ENCODE results near the gene ATG9A. TPM values are rescaled to one million over a fixed set of nuclear protein-coding genes. Genes with fewer than 3 reads are reported as not detected.
A peak's percentile ranks its signal among the peaks of the same experiment; 100 is the strongest.

The ATG9A gene
- total RNA-seq, 1 donor from 2014 or later: 48.8 TPM

- Mint-ChIP-seq H3K36me3 (ENCODE audit: low read depth, unreplicated experiment) (peaks cover 18% of the 10 kb centered on the region), H3K4me3 (ENCODE audit: unreplicated experiment) (peak overlapping the region; percentile 86), H3K27ac (ENCODE audit: unreplicated experiment) (no peak overlapping the region), H3K27me3 (ENCODE audit: low read depth, unreplicated experiment) (no peaks in the 10 kb centered on the region), H3K9me3 (ENCODE audit: unreplicated experiment) (peaks cover 1% of the 10 kb centered on the region), H3K4me1 (ENCODE audit: low read depth, unreplicated experiment) (peaks cover 21% of the 10 kb centered on the region)
- Histone ChIP-seq H3K4me1 (ENCODE audit: insufficient read depth, low read length) (peaks cover 26% of the 10 kb centered on the region), H3K9ac (ENCODE audit: low read length) (peak overlapping the region; percentile 87), H2AFZ (ENCODE audit: low read depth, low read length) (no peak overlapping the region), H4K20me1 (ENCODE audit: insufficient read depth, low read length) (peaks cover 35% of the 10 kb centered on the region), H3K4me3 (ENCODE audit: insufficient read depth, low read depth, low read length) (peak overlapping the region; percentile 71), H3K27ac (ENCODE audit: low read depth, low read length) (no peak overlapping the region), H3K79me2 (ENCODE audit: insufficient read depth, low read length) (peaks cover 36% of the 10 kb centered on the region), H3K9me3 (ENCODE audit: insufficient read depth, low read depth, low read length) (no peaks in the 10 kb centered on the region), H3K36me3 (ENCODE audit: insufficient read depth, low read length) (peaks cover 4% of the 10 kb centered on the region), H3K4me2 (ENCODE audit: low read length) (peak overlapping the region; percentile 96), H3K27me3 (ENCODE audit: insufficient read depth, low read length) (no peaks in the 10 kb centered on the region)
- no peak for DNase-seq (ENCODE audit: low read depth)
- no peak for TF ChIP-seq CTCF (IDR thresholded peaks at IDR 0.05; ENCODE audit: insufficient read depth, low read depth, low read length)
- FAIRE-seq: no peak
Observed at GRCh38 chr2:219175486-219175885, 54.0 kb downstream of the ATG9A start.

- Histone ChIP-seq H3K4me2 (ENCODE audit: low read length) (no peak overlapping the region), H3K79me2 (ENCODE audit: insufficient read depth, low read length) (peaks cover 29% of the 10 kb centered on the region), H3K4me3 (ENCODE audit: insufficient read depth, low read depth, low read length) (no peak overlapping the region), H2AFZ (ENCODE audit: low read depth, low read length) (no peak overlapping the region), H3K4me1 (ENCODE audit: insufficient read depth, low read length) (peaks cover 26% of the 10 kb centered on the region), H4K20me1 (ENCODE audit: insufficient read depth, low read length) (peaks cover 28% of the 10 kb centered on the region), H3K9ac (ENCODE audit: low read length) (no peak overlapping the region), H3K27me3 (ENCODE audit: insufficient read depth, low read length) (no peaks in the 10 kb centered on the region), H3K27ac (ENCODE audit: low read depth, low read length) (no peak overlapping the region), H3K9me3 (ENCODE audit: insufficient read depth, low read depth, low read length) (no peaks in the 10 kb centered on the region), H3K36me3 (ENCODE audit: insufficient read depth, low read length) (peaks cover 4% of the 10 kb centered on the region)
- H3K36me3 Mint-ChIP-seq (ENCODE audit: low read depth, unreplicated experiment): peaks cover 18% of the 10 kb centered on the region
- peak overlapping the region; percentile 66 for H3K4me3 Mint-ChIP-seq (ENCODE audit: unreplicated experiment)
- DNase-seq (ENCODE audit: low read depth) (no peak), FAIRE-seq (no peak)
- H3K4me1 Mint-ChIP-seq (ENCODE audit: low read depth, unreplicated experiment): peaks cover 21% of the 10 kb centered on the region
- no peak overlapping the region for H3K27ac Mint-ChIP-seq (ENCODE audit: unreplicated experiment)
- TF ChIP-seq EZH2 (IDR thresholded peaks at IDR 0.05; ENCODE audit: insufficient read depth, low read length) (no peak), CTCF (IDR thresholded peaks at IDR 0.05; ENCODE audit: insufficient read depth, low read depth, low read length) (no peak)
- no peaks in the 10 kb centered on the region for H3K27me3 Mint-ChIP-seq (ENCODE audit: low read depth, unreplicated experiment)
- H3K9me3 Mint-ChIP-seq (ENCODE audit: unreplicated experiment): peaks cover 1% of the 10 kb centered on the region
Observed at GRCh38 chr2:219174801-219175200, 54.6 kb downstream of the ATG9A start.

GRCh38 chr2:219174146-219174545 is 55.3 kb downstream of the ATG9A start:
- DNase-seq (ENCODE audit: low read depth): no peak
- H3K27me3 ChIP-seq (ENCODE audit: insufficient read depth, low read length): no peaks in the 10 kb centered on the region
- H3K4me1 ChIP-seq (ENCODE audit: insufficient read depth, low read length): peaks cover 23% of the 10 kb centered on the region
- TF ChIP-seq EZH2 (IDR thresholded peaks at IDR 0.05; ENCODE audit: insufficient read depth, low read length): no peak
- no peak for TF ChIP-seq CTCF (IDR thresholded peaks at IDR 0.05; ENCODE audit: insufficient read depth, low read depth, low read length)
- FAIRE-seq: no peak
- no peaks in the 10 kb centered on the region for H3K9me3 ChIP-seq (ENCODE audit: insufficient read depth, low read depth, low read length)
- H3K4me2 ChIP-seq (ENCODE audit: low read length): no peak overlapping the region
- H4K20me1 ChIP-seq (ENCODE audit: insufficient read depth, low read length): peaks cover 27% of the 10 kb centered on the region
- no peak overlapping the region for H3K4me3 ChIP-seq (ENCODE audit: insufficient read depth, low read depth, low read length)
- peaks cover 4% of the 10 kb centered on the region for H3K36me3 ChIP-seq (ENCODE audit: insufficient read depth, low read length)
- Mint-ChIP-seq H3K4me1 (ENCODE audit: low read depth, unreplicated experiment) (peaks cover 19% of the 10 kb centered on the region), H3K36me3 (ENCODE audit: low read depth, unreplicated experiment) (peaks cover 18% of the 10 kb centered on the region), H3K27me3 (ENCODE audit: low read depth, unreplicated experiment) (no peaks in the 10 kb centered on the region), H3K27ac (ENCODE audit: unreplicated experiment) (no peak overlapping the region), H3K9me3 (ENCODE audit: unreplicated experiment) (peaks cover under 1% of the 10 kb centered on the region), H3K4me3 (ENCODE audit: unreplicated experiment) (peak overlapping the region; percentile 66)
- H3K27ac ChIP-seq (ENCODE audit: low read depth, low read length): no peak overlapping the region
- H3K9ac ChIP-seq (ENCODE audit: low read length): no peak overlapping the region
- H2AFZ ChIP-seq (ENCODE audit: low read depth, low read length): no peak overlapping the region
- peaks cover 23% of the 10 kb centered on the region for H3K79me2 ChIP-seq (ENCODE audit: insufficient read depth, low read length)

Data from astrocyte (in vitro differentiated cells and primary cell).